MM.1S (cell line): ENCODE results near the gene RAVER2.

Experiments
- CTCF ChIP-seq: fragments of 300-600 bp; sonication (generic); IDR thresholded peaks from 2 replicates; pipeline ENCODE4 v1.5.1; 2016; ENCODE audit warnings: antibody characterized with exemption, low read length, mixed read lengths
- EZH2 ChIP-seq: fragments of 300-600 bp; sonication (generic); optimal IDR thresholded peaks from 2 replicates; pipeline ENCODE3; 2017; ENCODE audit warnings: low read depth, mild to moderate bottlenecking, antibody characterized with exemption, low read length, mixed read lengths
- EZH2phosphoT487 ChIP-seq: fragments of 300-600 bp; sonication (generic); IDR thresholded peaks from 2 replicates; pipeline ENCODE4 v1.6.1; 2018; ENCODE audit warnings: antibody characterized with exemption, low read length

GRCh38 chr1:64758233-64758632 lies 13.4 kb downstream of the RAVER2 start:
- TF ChIP-seq CTCF (no peak), EZH2 (no peak), EZH2phosphoT487 (no peak)
